ENCODE results near the gene OGFOD3.

DNA sequence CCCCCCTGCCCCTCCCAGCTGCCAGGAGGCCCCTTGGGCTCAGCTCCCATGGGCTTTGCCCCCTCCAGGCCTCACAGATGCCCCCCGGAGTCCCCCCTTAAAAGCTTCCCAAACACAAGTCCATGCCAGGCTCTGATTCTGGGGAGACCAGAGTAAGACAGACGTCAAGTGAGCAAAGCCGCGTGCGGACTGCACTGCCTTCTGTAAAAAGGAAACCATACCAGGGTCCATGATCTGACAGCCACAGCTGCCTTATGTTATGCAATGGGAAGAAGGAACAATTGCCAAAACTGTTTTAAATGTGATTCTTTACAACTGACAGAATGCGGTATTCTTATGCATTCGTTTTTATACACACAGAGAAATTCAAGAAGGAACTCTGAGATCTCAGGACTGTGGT is 18.2 kb downstream of the OGFOD3 start:
- TF ChIP-seq, protein P1, sequence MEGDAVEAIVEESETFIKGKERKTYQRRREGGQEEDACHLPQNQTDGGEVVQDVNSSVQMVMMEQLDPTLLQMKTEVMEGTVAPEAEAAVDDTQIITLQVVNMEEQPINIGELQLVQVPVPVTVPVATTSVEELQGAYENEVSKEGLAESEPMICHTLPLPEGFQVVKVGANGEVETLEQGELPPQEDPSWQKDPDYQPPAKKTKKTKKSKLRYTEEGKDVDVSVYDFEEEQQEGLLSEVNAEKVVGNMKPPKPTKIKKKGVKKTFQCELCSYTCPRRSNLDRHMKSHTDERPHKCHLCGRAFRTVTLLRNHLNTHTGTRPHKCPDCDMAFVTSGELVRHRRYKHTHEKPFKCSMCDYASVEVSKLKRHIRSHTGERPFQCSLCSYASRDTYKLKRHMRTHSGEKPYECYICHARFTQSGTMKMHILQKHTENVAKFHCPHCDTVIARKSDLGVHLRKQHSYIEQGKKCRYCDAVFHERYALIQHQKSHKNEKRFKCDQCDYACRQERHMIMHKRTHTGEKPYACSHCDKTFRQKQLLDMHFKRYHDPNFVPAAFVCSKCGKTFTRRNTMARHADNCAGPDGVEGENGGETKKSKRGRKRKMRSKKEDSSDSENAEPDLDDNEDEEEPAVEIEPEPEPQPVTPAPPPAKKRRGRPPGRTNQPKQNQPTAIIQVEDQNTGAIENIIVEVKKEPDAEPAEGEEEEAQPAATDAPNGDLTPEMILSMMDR (IDR thresholded peaks at IDR 0.05), result no peak
- TF ChIP-seq ZFX (IDR thresholded peaks at IDR 0.05; ENCODE audit: borderline replicate concordance), result no peak

Measured in 22Rv1 (cell line).